22Rv1 (cell line): ENCODE measurements around the gene ZBBX.

Experiments used
- H3K27ac ChIP-seq: fragments of 450-650 bp; 2 replicates; pipeline ENCODE4 v1.5.1; 2017
- CTCF ChIP-seq: fragments of 450-650 bp; IDR thresholded peaks from 2 replicates; pipeline ENCODE4 v1.5.1; 2017; ENCODE audit warnings: mild to moderate bottlenecking
- ZFX ChIP-seq: fragments of 450-650 bp; IDR thresholded peaks from 2 replicates; pipeline ENCODE4 v1.6.1; 2017; ENCODE audit warnings: antibody characterized with exemption, borderline replicate concordance

ZBBX gene

GRCh38 chr3:167287308-167287707, 92.8 kb downstream of the ZBBX start:
- TF ChIP-seq CTCF, result no peak
- TF ChIP-seq ZFX, result no peak
- no peak overlapping the region for H3K27ac ChIP-seq

GRCh38 chr3:167274141-167274874, 105.8 kb downstream of the ZBBX start:
- TF ChIP-seq ZFX (no peak), CTCF (no peak)
- no peak overlapping the region for H3K27ac ChIP-seq

GRCh38 chr3:167253037-167253436, 127.1 kb downstream of the ZBBX start:
- no peak overlapping the region for H3K27ac ChIP-seq
- TF ChIP-seq CTCF (no peak), ZFX (no peak)

GRCh38 chr3:167251678-167252077, 128.4 kb downstream of the ZBBX start:
- H3K27ac ChIP-seq, result no peak overlapping the region
- TF ChIP-seq CTCF (no peak), ZFX (no peak)

GRCh38 chr3:167246252-167246651, 133.8 kb downstream of the ZBBX start:
- no peak overlapping the region for H3K27ac ChIP-seq
- no peak for TF ChIP-seq ZFX

GRCh38 chr3:167241048-167241845, 138.8 kb downstream of the ZBBX start:
- no peak overlapping the region for H3K27ac ChIP-seq
- TF ChIP-seq CTCF (no peak), ZFX (no peak)

GRCh38 chr3:167228135-167228534, 152.0 kb downstream of the ZBBX start:
- H3K27ac ChIP-seq, result no peak overlapping the region
- TF ChIP-seq ZFX, result no peak
- no peak for TF ChIP-seq CTCF
